ENCODE data around the gene GNAT3. TPM values are rescaled to one million over a fixed set of nuclear protein-coding genes. Genes with fewer than 3 reads are reported as not detected.

GNAT3 gene
- total RNA-seq, 1 donor from 2014 or later = not detected

DNA sequence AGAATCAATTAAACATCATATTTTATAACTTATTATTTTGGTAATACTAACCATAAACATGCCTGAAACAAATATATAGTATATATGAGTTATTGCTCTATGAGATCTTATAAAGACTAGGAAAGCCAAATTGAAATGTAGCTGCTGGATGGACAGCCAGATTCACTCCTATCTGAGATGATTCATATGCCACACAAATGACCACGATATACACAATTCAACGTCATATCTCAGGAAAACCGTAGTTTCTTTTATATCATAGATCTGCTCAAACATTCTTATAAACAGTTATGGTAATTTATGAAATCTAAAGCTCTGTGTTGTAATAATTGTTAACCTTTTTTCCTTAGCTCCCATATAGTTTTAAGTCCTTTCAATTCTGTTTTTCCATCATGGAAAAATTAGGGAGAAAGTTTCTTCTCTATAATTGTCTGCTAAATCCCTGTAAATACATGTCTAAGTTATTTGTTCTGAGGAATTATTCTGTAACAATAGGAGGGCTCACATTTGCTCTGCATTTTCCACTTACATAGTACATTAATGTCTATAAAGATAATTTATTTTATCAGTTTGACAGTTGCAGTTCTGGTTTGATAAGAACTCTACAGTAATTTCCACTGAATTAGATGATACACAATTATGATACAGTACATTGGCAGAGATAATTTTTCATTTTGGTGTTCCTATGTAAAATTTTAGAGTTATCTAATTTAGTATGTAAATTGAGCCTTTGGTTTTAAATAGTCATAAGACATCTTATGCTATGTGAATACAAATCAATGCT is 42.7 kb downstream of the GNAT3 start:
- Mint-ChIP-seq H3K27ac (ENCODE audit: unreplicated experiment) (no peak overlapping the region), H3K4me3 (ENCODE audit: unreplicated experiment) (no peak overlapping the region), H3K27me3 (ENCODE audit: unreplicated experiment) (no peaks in the 10 kb centered on the region), H3K9me3 (ENCODE audit: unreplicated experiment) (no peaks in the 10 kb centered on the region), H3K4me1 (ENCODE audit: unreplicated experiment) (peaks cover 8% of the 10 kb centered on the region), H3K36me3 (ENCODE audit: unreplicated experiment) (no peaks in the 10 kb centered on the region)
- TF ChIP-seq, protein P1, sequence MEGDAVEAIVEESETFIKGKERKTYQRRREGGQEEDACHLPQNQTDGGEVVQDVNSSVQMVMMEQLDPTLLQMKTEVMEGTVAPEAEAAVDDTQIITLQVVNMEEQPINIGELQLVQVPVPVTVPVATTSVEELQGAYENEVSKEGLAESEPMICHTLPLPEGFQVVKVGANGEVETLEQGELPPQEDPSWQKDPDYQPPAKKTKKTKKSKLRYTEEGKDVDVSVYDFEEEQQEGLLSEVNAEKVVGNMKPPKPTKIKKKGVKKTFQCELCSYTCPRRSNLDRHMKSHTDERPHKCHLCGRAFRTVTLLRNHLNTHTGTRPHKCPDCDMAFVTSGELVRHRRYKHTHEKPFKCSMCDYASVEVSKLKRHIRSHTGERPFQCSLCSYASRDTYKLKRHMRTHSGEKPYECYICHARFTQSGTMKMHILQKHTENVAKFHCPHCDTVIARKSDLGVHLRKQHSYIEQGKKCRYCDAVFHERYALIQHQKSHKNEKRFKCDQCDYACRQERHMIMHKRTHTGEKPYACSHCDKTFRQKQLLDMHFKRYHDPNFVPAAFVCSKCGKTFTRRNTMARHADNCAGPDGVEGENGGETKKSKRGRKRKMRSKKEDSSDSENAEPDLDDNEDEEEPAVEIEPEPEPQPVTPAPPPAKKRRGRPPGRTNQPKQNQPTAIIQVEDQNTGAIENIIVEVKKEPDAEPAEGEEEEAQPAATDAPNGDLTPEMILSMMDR (IDR thresholded peaks at IDR 0.05) = no peak
- DNase-seq (ENCODE audit: extremely low spot score, unreplicated experiment) = no peak

DNA sequence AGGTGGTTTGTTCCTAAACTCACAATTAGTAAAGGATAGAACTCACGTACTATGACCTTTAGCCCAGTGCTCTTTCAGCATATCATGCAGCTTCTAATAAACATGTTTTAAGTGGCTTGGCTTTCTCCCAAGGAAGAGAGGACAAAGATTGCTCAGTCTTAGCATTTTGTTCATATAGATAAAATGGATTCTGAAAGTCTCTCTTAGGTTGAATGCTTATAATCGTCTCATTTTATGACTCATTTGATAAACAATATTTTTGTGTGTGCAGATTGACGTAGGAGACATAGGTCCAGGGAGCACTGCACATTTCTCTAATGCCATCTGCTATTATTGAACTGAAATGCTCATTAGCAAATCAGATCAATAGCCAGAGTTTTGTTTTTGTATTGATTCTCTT is 44.8 kb downstream of the GNAT3 start:
- H3K36me3 Mint-ChIP-seq (ENCODE audit: unreplicated experiment) = no peaks in the 10 kb centered on the region
- no peak overlapping the region for H3K27ac Mint-ChIP-seq (ENCODE audit: unreplicated experiment)
- TF ChIP-seq, protein P1 (IDR thresholded peaks at IDR 0.05) = no peak
- no peak for DNase-seq (ENCODE audit: extremely low spot score, unreplicated experiment)
- peaks cover 8% of the 10 kb centered on the region for H3K4me1 Mint-ChIP-seq (ENCODE audit: unreplicated experiment)
- H3K27me3 Mint-ChIP-seq (ENCODE audit: unreplicated experiment) = no peaks in the 10 kb centered on the region
- H3K9me3 Mint-ChIP-seq (ENCODE audit: unreplicated experiment) = no peaks in the 10 kb centered on the region
- no peak overlapping the region for H3K4me3 Mint-ChIP-seq (ENCODE audit: unreplicated experiment)

DNA sequence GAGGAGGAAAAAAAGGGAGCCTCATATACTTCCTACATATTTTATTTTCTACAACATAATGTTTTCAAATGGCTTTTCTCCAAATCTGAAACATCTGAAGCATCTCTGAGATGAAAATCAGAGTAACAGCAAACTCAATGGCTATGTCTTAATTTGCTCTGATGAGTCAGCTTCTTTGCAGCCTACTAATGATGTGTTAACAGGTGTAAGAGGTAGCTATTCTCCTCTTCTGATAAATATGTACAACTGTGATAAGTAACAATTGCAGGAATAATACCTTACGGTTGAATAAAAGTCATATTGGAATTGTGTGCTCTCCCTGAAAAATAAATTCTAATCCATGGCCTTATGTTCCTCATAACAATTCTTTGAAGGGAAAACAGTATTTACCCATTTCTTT is 45.2 kb downstream of the GNAT3 start:
- H3K4me1 Mint-ChIP-seq (ENCODE audit: unreplicated experiment) = peaks cover 8% of the 10 kb centered on the region
- TF ChIP-seq, protein P1 (IDR thresholded peaks at IDR 0.05) = no peak
- H3K27me3 Mint-ChIP-seq (ENCODE audit: unreplicated experiment) = no peaks in the 10 kb centered on the region
- no peak for DNase-seq (ENCODE audit: extremely low spot score, unreplicated experiment)
- H3K27ac Mint-ChIP-seq (ENCODE audit: unreplicated experiment) = no peak overlapping the region
- H3K36me3 Mint-ChIP-seq (ENCODE audit: unreplicated experiment) = no peaks in the 10 kb centered on the region
- no peak overlapping the region for H3K4me3 Mint-ChIP-seq (ENCODE audit: unreplicated experiment)
- H3K9me3 Mint-ChIP-seq (ENCODE audit: unreplicated experiment) = no peaks in the 10 kb centered on the region

DNA sequence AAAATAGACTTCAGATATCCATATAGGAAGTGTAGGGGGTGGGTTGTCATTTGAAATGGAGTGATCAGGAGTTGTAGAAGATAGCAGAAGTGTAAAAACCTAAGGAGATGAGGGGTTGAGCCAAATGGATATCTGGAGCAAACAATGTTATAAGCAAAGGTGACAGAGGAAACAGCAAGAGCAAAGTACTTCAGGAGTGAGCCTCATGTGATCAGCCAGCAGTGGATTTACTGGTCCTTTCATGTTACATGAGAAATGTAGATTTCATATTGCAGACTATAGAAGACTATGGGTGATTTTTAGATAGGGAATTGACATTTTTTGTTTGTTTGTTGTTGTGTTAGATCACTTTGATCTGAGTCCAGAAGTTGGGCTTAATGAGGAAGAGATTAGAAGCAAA is 47.7 kb downstream of the GNAT3 start:
- H3K27ac Mint-ChIP-seq (ENCODE audit: unreplicated experiment) = no peak overlapping the region
- H3K4me3 Mint-ChIP-seq (ENCODE audit: unreplicated experiment) = no peak overlapping the region
- no peaks in the 10 kb centered on the region for H3K27me3 Mint-ChIP-seq (ENCODE audit: unreplicated experiment)
- no peaks in the 10 kb centered on the region for H3K36me3 Mint-ChIP-seq (ENCODE audit: unreplicated experiment)
- TF ChIP-seq, protein P1 (IDR thresholded peaks at IDR 0.05) = no peak
- no peak for DNase-seq (ENCODE audit: extremely low spot score, unreplicated experiment)
- no peaks in the 10 kb centered on the region for H3K9me3 Mint-ChIP-seq (ENCODE audit: unreplicated experiment)
- peaks cover 8% of the 10 kb centered on the region for H3K4me1 Mint-ChIP-seq (ENCODE audit: unreplicated experiment)

DNA sequence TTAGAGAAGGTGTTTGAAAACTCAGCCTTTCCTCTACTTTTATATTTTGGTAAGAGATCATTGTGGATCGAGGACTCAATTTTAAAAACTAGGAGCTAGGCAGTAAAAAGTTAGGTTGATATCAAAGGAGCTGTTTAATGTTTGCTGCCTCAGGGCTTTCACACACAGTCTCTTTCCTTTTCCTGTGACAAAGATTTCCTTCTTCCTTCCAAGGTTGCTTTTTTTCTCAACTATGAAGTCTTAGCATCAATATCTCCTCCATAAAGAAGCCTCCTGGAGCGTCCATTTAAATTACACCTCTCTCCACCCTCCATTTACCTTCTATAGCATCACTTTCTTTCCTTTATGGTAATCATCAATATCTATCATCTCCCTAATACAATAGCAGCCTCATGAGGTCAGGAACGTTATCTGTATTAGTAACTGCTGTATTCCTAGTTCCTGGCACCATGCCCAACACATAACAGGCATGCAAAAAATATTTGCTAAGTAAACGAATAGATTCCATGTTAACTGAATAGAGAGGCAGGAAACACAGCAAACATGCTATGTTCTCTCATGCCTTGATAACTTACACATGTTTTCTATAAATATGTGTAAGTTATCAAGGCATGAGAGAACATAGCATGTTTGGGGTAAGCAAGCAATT is 48.5 kb downstream of the GNAT3 start:
- Mint-ChIP-seq H3K36me3 (ENCODE audit: unreplicated experiment) (no peaks in the 10 kb centered on the region), H3K27me3 (ENCODE audit: unreplicated experiment) (no peaks in the 10 kb centered on the region), H3K27ac (ENCODE audit: unreplicated experiment) (no peak overlapping the region), H3K9me3 (ENCODE audit: unreplicated experiment) (no peaks in the 10 kb centered on the region), H3K4me1 (ENCODE audit: unreplicated experiment) (peaks cover 8% of the 10 kb centered on the region), H3K4me3 (ENCODE audit: unreplicated experiment) (no peak overlapping the region)
- no peak for DNase-seq (ENCODE audit: extremely low spot score, unreplicated experiment)
- TF ChIP-seq, protein P1 (IDR thresholded peaks at IDR 0.05) = no peak

All from osteocyte (in vitro differentiated cells).